ENCODE results near the gene SEC14L1.
"Not testable (repeated sequence)": the region's sequence is repeated elsewhere in the genome, so short reads cannot be mapped to it uniquely, and the experiment has no call there.

SEC14L1 gene

GRCh38 chr17:77147357-77147801, 6.6 kb downstream of the SEC14L1 start:
- H3K4me3 ChIP-seq (ENCODE audit: low read length): peak overlapping the region; percentile 23

GRCh38 chr17:77148077-77148939, 7.5 kb downstream of the SEC14L1 start:
- H3K4me3 ChIP-seq (ENCODE audit: low read length): no peak overlapping the region
- no peak for TF ChIP-seq CTCF (IDR thresholded peaks at IDR 0.05; ENCODE audit: insufficient read depth, low read depth, low read length, missing control alignments)
- DNase-seq (ENCODE audit: low read depth): no peak

More at GRCh38 chr17:77147357-77147801, 6.6 kb downstream of the SEC14L1 start:
- no peak for TF ChIP-seq CTCF (IDR thresholded peaks at IDR 0.05; ENCODE audit: insufficient read depth, low read depth, low read length, missing control alignments)
- no peak for DNase-seq (ENCODE audit: low read depth)

GRCh38 chr17:77148940-77149510, 8.3 kb downstream of the SEC14L1 start:
- no peak for TF ChIP-seq CTCF (IDR thresholded peaks at IDR 0.05; ENCODE audit: insufficient read depth, low read depth, low read length, missing control alignments)
- no peak overlapping the region for H3K4me3 ChIP-seq (ENCODE audit: low read length)
- no peak for DNase-seq (ENCODE audit: low read depth)

GRCh38 chr17:77150196-77150595, 9.4 kb downstream of the SEC14L1 start:
- no peak overlapping the region for H3K4me3 ChIP-seq (ENCODE audit: low read length)
- TF ChIP-seq CTCF (IDR thresholded peaks at IDR 0.05; ENCODE audit: insufficient read depth, low read depth, low read length, missing control alignments): no peak
- DNase-seq (ENCODE audit: low read depth): no peak

- no peak for TF ChIP-seq CTCF (IDR thresholded peaks at IDR 0.05; ENCODE audit: insufficient read depth, low read depth, low read length, missing control alignments)
- DNase-seq (ENCODE audit: low read depth): no peak
- H3K4me3 ChIP-seq (ENCODE audit: low read length): no peak overlapping the region
Observed at GRCh38 chr17:77151186-77151585, 10.4 kb downstream of the SEC14L1 start.

- not testable (repeated sequence) for H3K4me3 ChIP-seq (ENCODE audit: low read length); DNase-seq (ENCODE audit: low read depth)
Observed at GRCh38 chr17:77152056-77152455, 11.3 kb downstream of the SEC14L1 start.

- no peak for TF ChIP-seq CTCF (IDR thresholded peaks at IDR 0.05; ENCODE audit: insufficient read depth, low read depth, low read length, missing control alignments)
- H3K4me3 ChIP-seq (ENCODE audit: low read length): no peak overlapping the region
- no peak for DNase-seq (ENCODE audit: low read depth)
Observed at GRCh38 chr17:77153472-77153871, 12.7 kb downstream of the SEC14L1 start.
